H1 (cell line): ENCODE measurements around the gene JMJD8. TPM values are rescaled to one million over a fixed set of nuclear protein-coding genes. Genes with fewer than 3 reads are reported as not detected.

Experiments used
- CTCF ChIA-PET: fragments of 300-600 bp; sonication (Branson Sonifier 250); formaldehyde crosslinking; loops from one replicate; lab custom pipeline; 2021; ENCODE audit not compliant: partially characterized antibody; lab: Charles Lee
- POLR2A ChIA-PET: fragments of 300-600 bp; sonication (Branson Sonifier 250); formaldehyde crosslinking; loops from one replicate; lab custom pipeline; 2021; ENCODE audit warnings: inconsistent platforms; ENCODE audit not compliant: partially characterized antibody; lab: Charles Lee
- DNase-seq, 2 experiments: peaks; one replicate each; pipeline versions ENCODE4 v3.0.0 to v3.0.0-alpha.2; 2010 to 2022; ENCODE audit warnings: low spot score in 2 of 2, low read depth in 1 of 2, mixed read lengths in 1 of 2
- FAIRE-seq: peaks from 2 replicates; lab custom pipeline; 2011; peaks lifted over from hg19 to GRCh38; lab: Jason Lieb, UNC
- H2AFZ ChIP-seq: 2 replicates; pipeline ENCODE4 v1.8.1; 2012; ENCODE audit warnings: low read length, inconsistent platforms
- H2AK5ac ChIP-seq: 2 replicates; pipeline ENCODE4 v1.6.1; 2013; ENCODE audit warnings: low read depth, low read length
- H2BK120ac ChIP-seq: replicated peaks from 2 replicates; pipeline ENCODE3; 2013; ENCODE audit warnings: low read depth, low read length, inconsistent platforms
- H2BK12ac ChIP-seq: 2 replicates; pipeline ENCODE4 v1.6.1; 2013; ENCODE audit warnings: low read depth, low read length
- H2BK15ac ChIP-seq: 2 replicates; pipeline ENCODE4 v1.6.1; 2013; ENCODE audit warnings: low read length
- H2BK20ac ChIP-seq: 2 replicates; pipeline ENCODE4 v1.6.1; 2013; ENCODE audit warnings: low read length
- H2BK5ac ChIP-seq: 2 replicates; pipeline ENCODE4 v1.6.1; 2013; ENCODE audit warnings: low read depth, low read length
- H3K14ac ChIP-seq: 2 replicates; pipeline ENCODE4 v1.6.1; 2013; ENCODE audit warnings: inconsistent platforms; ENCODE audit not compliant: insufficient read length
- H3K18ac ChIP-seq: 2 replicates; pipeline ENCODE4 v1.6.1; 2013; ENCODE audit warnings: low read length; ENCODE audit errors: extremely low read depth
- H3K23ac ChIP-seq: 2 replicates; pipeline ENCODE4 v1.6.1; 2013; ENCODE audit warnings: inconsistent platforms; ENCODE audit not compliant: insufficient read length
- H3K23me2 ChIP-seq: 2 replicates; pipeline ENCODE4 v1.6.1; 2013; ENCODE audit warnings: low read depth, low read length
- H3K27ac ChIP-seq: 2 replicates; pipeline ENCODE4 v1.6.1; 2011; ENCODE audit warnings: low read depth, low read length, inconsistent platforms
- H3K27me3 ChIP-seq, 4 experiments: replicated peaks in 1 of 4; 1 replicate in 1 of 4; 2 replicates in 3 of 4; pipeline versions ENCODE4 v1.6.1 to v1.8.1; 2011 to 2013; ENCODE audit warnings: low read length in 3 of 4, mild to moderate bottlenecking in 3 of 4, inconsistent platforms in 2 of 4, mixed read lengths in 2 of 4, moderate library complexity in 1 of 4; ENCODE audit not compliant: control insufficient read depth in 3 of 4, insufficient read depth in 3 of 4; ENCODE audit errors: extremely low read depth in 1 of 4
- H3K36me3 ChIP-seq, 4 experiments: 2 replicates each; pipeline versions ENCODE4 v1.6.1 to v1.8.1; 2011 to 2013; ENCODE audit warnings: mild to moderate bottlenecking in 4 of 4, low read length in 3 of 4, moderate library complexity in 2 of 4, control low read depth in 1 of 4, inconsistent platforms in 1 of 4; ENCODE audit not compliant: insufficient read depth in 4 of 4, control insufficient read depth in 2 of 4
- H3K4ac ChIP-seq: replicated peaks from 2 replicates; pipeline ENCODE3; 2013; ENCODE audit warnings: low read length, low read depth, mixed read lengths, inconsistent platforms; ENCODE audit not compliant: insufficient read length
- H3K4me1 ChIP-seq, 4 experiments: replicated peaks in 1 of 4; 1 replicate in 1 of 4; 2 replicates in 3 of 4; pipeline versions ENCODE4 v1.6.1 to v1.8.1; 2011 to 2013; ENCODE audit warnings: low read length in 3 of 4, inconsistent platforms in 2 of 4, mixed read lengths in 1 of 4; ENCODE audit not compliant: insufficient read depth in 4 of 4, control insufficient read depth in 3 of 4
- H3K4me2 ChIP-seq, 2 experiments: 2 replicates each; pipeline versions ENCODE4 v1.6.1 to v1.8.1; 2011 to 2013; ENCODE audit warnings: low read depth in 2 of 2, low read length in 2 of 2, control low read depth in 1 of 2, inconsistent platforms in 1 of 2, mild to moderate bottlenecking in 1 of 2; ENCODE audit not compliant: insufficient read depth in 1 of 2
- H3K4me3 ChIP-seq, 4 experiments: fragments of 200-600, 300-600 bp in 1 of 4; sonication (generic), shearing (Covaris generic), sonication (Bioruptor Twin) in 1 of 4; 2 replicates each; pipeline versions ENCODE4 v1.5.1 to v1.8.1; 2011 to 2016; ENCODE audit warnings: low read length in 4 of 4, low read depth in 3 of 4, control low read depth in 2 of 4, inconsistent platforms in 2 of 4, mild to moderate bottlenecking in 2 of 4, mixed read lengths in 1 of 4, moderate library complexity in 1 of 4; ENCODE audit not compliant: insufficient read depth in 2 of 4; ENCODE audit errors: extremely low read depth in 1 of 4
- H3K56ac ChIP-seq: replicated peaks from 2 replicates; pipeline ENCODE3; 2013; ENCODE audit warnings: low read depth, mild to moderate bottlenecking, mixed read lengths, low read length, inconsistent platforms; ENCODE audit not compliant: insufficient read length
- H3K79me1 ChIP-seq: 2 replicates; pipeline ENCODE4 v1.6.1; 2013; ENCODE audit warnings: low read depth, low read length, control low read depth
- H3K79me2 ChIP-seq, 2 experiments: 2 replicates each; pipeline versions ENCODE4 v1.6.1 to v1.8.1; 2012 to 2013; ENCODE audit warnings: low read length in 2 of 2, mild to moderate bottlenecking in 2 of 2, inconsistent platforms in 1 of 2; ENCODE audit not compliant: insufficient read depth in 2 of 2, control insufficient read depth in 1 of 2
- H3K9ac ChIP-seq, 4 experiments: replicated peaks in 1 of 4; 1 replicate in 1 of 4; 2 replicates in 3 of 4; pipeline versions ENCODE4 v1.6.1 to v1.8.1; 2011 to 2013; ENCODE audit warnings: low read depth in 3 of 4, low read length in 3 of 4, control low read depth in 2 of 4, mild to moderate bottlenecking in 2 of 4, moderate library complexity in 2 of 4, inconsistent platforms in 1 of 4; ENCODE audit errors: extremely low read depth in 1 of 4
- H3K9me3 ChIP-seq, 2 experiments: 2 replicates each; pipeline versions ENCODE4 v1.6.1 to v1.8.1; 2012 to 2013; ENCODE audit warnings: mild to moderate bottlenecking in 2 of 2, moderate library complexity in 2 of 2, control low read depth in 1 of 2, inconsistent platforms in 1 of 2, low read depth in 1 of 2, low read length in 1 of 2, mixed read lengths in 1 of 2; ENCODE audit not compliant: insufficient read depth in 2 of 2
- H4K20me1 ChIP-seq, 2 experiments: replicated peaks in 1 of 2; 2 replicates each; pipeline versions ENCODE3 to v1.8.1; 2011 to 2013; ENCODE audit warnings: inconsistent platforms in 2 of 2, low read length in 2 of 2, mild to moderate bottlenecking in 1 of 2; ENCODE audit not compliant: insufficient read depth in 2 of 2, control insufficient read depth in 1 of 2
- H4K5ac ChIP-seq: 2 replicates; pipeline ENCODE4 v1.6.1; 2013; ENCODE audit warnings: low read length, low read depth, mixed read lengths, inconsistent platforms; ENCODE audit not compliant: insufficient read length
- H4K8ac ChIP-seq: 2 replicates; pipeline ENCODE4 v1.8.0; 2013; ENCODE audit warnings: mild to moderate bottlenecking, moderate library complexity, low read length, inconsistent platforms; ENCODE audit not compliant: insufficient read depth; ENCODE audit errors: extremely low read depth
- H4K91ac ChIP-seq: replicated peaks from 2 replicates; pipeline ENCODE3; 2013; ENCODE audit warnings: low read length, mixed read lengths, inconsistent platforms; ENCODE audit not compliant: insufficient read length
- BRCA1 ChIP-seq: IDR thresholded peaks from 2 replicates; pipeline ENCODE4 v1.6.1; 2012; ENCODE audit warnings: low read depth, low read length, improper control_type of control experiment
- FOSL1 ChIP-seq: IDR thresholded peaks from 2 replicates; pipeline ENCODE4 v1.6.1; 2011; ENCODE audit warnings: mild to moderate bottlenecking, low read depth, low read length, moderate library complexity; ENCODE audit not compliant: insufficient read depth
- GABPA ChIP-seq: IDR thresholded peaks from 2 replicates; pipeline ENCODE4 v1.6.1; 2011; ENCODE audit warnings: mild to moderate bottlenecking, low read length, moderate library complexity, borderline replicate concordance; ENCODE audit not compliant: insufficient read depth
- GTF2F1 ChIP-seq: IDR thresholded peaks from 2 replicates; pipeline ENCODE4 v1.6.1; 2012; ENCODE audit warnings: low read depth, low read length, improper control_type of control experiment, borderline replicate concordance
- HDAC2 ChIP-seq, 2 experiments: fragments of 300-600 bp in 1 of 2; sonication (generic) in 1 of 2; IDR thresholded peaks; 2 replicates each; pipeline ENCODE4 v1.6.1; 2011 to 2012; ENCODE audit warnings: low read depth in 2 of 2, low read length in 2 of 2, mild to moderate bottlenecking in 2 of 2, moderate library complexity in 2 of 2, borderline replicate concordance in 1 of 2, inconsistent platforms in 1 of 2
- MAFK ChIP-seq: IDR thresholded peaks from 2 replicates; pipeline ENCODE4 v1.6.1; 2012; ENCODE audit warnings: low read depth, mild to moderate bottlenecking, improper control_type of control experiment, low read length
- MAX ChIP-seq: IDR thresholded peaks from 2 replicates; pipeline ENCODE4 v1.6.1; 2012; ENCODE audit warnings: inconsistent platforms
- PHF8 ChIP-seq: fragments of 200-600 bp; sonication (generic); conservative IDR thresholded peaks from 2 replicates; pipeline ENCODE4 v1.7.1; 2012; ENCODE audit warnings: low read depth, mild to moderate bottlenecking, inconsistent platforms, low read length, moderate library complexity
- SIN3A ChIP-seq, 2 experiments: IDR thresholded peaks in 1 of 2; conservative IDR thresholded peaks in 1 of 2; 2 replicates each; pipeline ENCODE4 v1.6.1; 2011 to 2012; ENCODE audit warnings: low read length in 2 of 2, improper control_type of control experiment in 1 of 2, low read depth in 1 of 2, mild to moderate bottlenecking in 1 of 2
- SIX5 ChIP-seq: IDR thresholded peaks from 2 replicates; pipeline ENCODE4 v1.6.1; 2011; ENCODE audit warnings: mild to moderate bottlenecking, low read depth, low read length
- TBP ChIP-seq: IDR thresholded peaks from 2 replicates; pipeline ENCODE4 v1.6.1; 2011; ENCODE audit warnings: low read depth, low read length, improper control_type of control experiment
- YY1 ChIP-seq: IDR thresholded peaks from 2 replicates; pipeline ENCODE4 v1.6.1; 2011; ENCODE audit warnings: low read depth, mild to moderate bottlenecking, low read length
- ZNF274 ChIP-seq: IDR thresholded peaks from 2 replicates; pipeline ENCODE4 v1.7.0; 2012; ENCODE audit warnings: low read length, borderline replicate concordance; ENCODE audit errors: extremely low read depth
- WGBS, 2 experiments: shearing (Covaris generic) in 1 of 2; methylation state at CpG; one replicate each; pipeline versions ENCODE4 v1.1.6 to v1.1.7; 2013 to 2015; ENCODE audit warnings: low lambda C conversion rate in 2 of 2, mixed read lengths in 2 of 2, inconsistent platforms in 1 of 2, low coverage in 1 of 2, missing lambda C conversion rate in 1 of 2; ENCODE audit not compliant: insufficient replicate concordance in 2 of 2, insufficient coverage in 1 of 2, insufficient read length in 1 of 2; ENCODE audit errors: extremely low coverage in 1 of 2, missing lambda C conversion rate in 1 of 2; 5-methylcytosine and 5-hydroxymethylcytosine counted together
- polyA plus RNA-seq, 7 experiments: library from polyadenylated mRNA; depleted of rRNA in 3 of 7; stranded (reverse) in 5 of 7; unstranded in 2 of 7; fragments of >200 nt in 5 of 7; fragments of 200-250 nt in 2 of 7; gene quantifications; 1 replicate in 5 of 7; 2 replicates in 1 of 7; 4 replicates in 1 of 7; pipeline versions ENCODE4 v1.2.1 to v1.2.3, GENCODE V29; 2011 to 2013; ENCODE audit warnings: missing spikeins in 2 of 7, mixed read lengths in 2 of 7
- total RNA-seq: library from RNA; stranded (reverse); fragmentation: NEBNext Ultra II Directional; extraction: Animal tissue kit (Norgen Biotek cat#: 25700); gene quantifications from 2 replicates; pipeline ENCODE4 v1.2.1, GENCODE V29; 2021

JMJD8 gene
- total and polyA plus RNA-seq, 2 of the 8 experiments (the other 6 are each of a cell fraction or from before 2014, with no cell fraction given) = 46.4 to 87.4 TPM

- H3K4me3 ChIP-seq = no peak overlapping the region
- peaks cover 2 to 4% of the 10 kb centered on the region in 2 experiments for H4K20me1 ChIP-seq
- no peaks in the 10 kb centered on the region for H3K9me3 ChIP-seq
- peaks cover 11% of the 10 kb centered on the region; the same call in 1 of the 2 replicates for H3K23me2 ChIP-seq
- no peak overlapping the region for H3K14ac ChIP-seq
- 0 out of 4 replicates have a peak overlapping the region, but pooled peaks of 1 of the 2 experiments have one; percentile 53 for H3K4me2 ChIP-seq
- H3K23ac ChIP-seq = no peak overlapping the region
- no peak overlapping the region for H3K18ac ChIP-seq
- H2BK15ac ChIP-seq = no peak overlapping the region
- no peak overlapping the region for H4K5ac ChIP-seq
- H3K4me1 ChIP-seq = peaks cover 0 to 23% (median 14%) of the 10 kb centered on the region in 4 experiments; a peak in 5 of 7 replicates
- H2AK5ac ChIP-seq = peak overlapping the region; percentile 75; the same call in 1 of the 2 replicates
- no peak overlapping the region for H3K27ac ChIP-seq
- H2BK12ac ChIP-seq = no peak overlapping the region
- H3K56ac ChIP-seq = no peak overlapping the region
- H3K4ac ChIP-seq = no peak overlapping the region
- no peaks in the 10 kb centered on the region for H3K79me2 ChIP-seq
- no peak for DNase-seq
- H3K9ac ChIP-seq = no peak overlapping the region
- POLR2A ChIA-PET = interaction anchor here (0.8 to 20.9 kb wide), 5 partner anchors 13 to 69 kb away, joined by 3 to 353 read pairs (median 4); partner anchors contain the start of genes ANTKMT, CCDC78, HAGHL and JMJD8
- no peak overlapping the region for H2AFZ ChIP-seq
- peak overlapping the region; percentile 17; the same call in 1 of the 2 replicates for H4K8ac ChIP-seq
- no peak overlapping the region for H4K91ac ChIP-seq
- CTCF ChIA-PET = interaction anchor here (0.8 to 33.4 kb wide), 7 partner anchors 11 to 168 kb away, joined by 3 to 977 read pairs (median 5); partner anchors contain the start of genes ANTKMT, CCDC78, CHTF18 and CIAO3
- no peaks in the 10 kb centered on the region for H3K36me3 ChIP-seq
- WGBS, 2 experiments = 88% methylated on average over 11 of the region's 11 CpGs; no CpG with 5 or more reads in 1 of the 2 experiments
- H2BK20ac ChIP-seq = no peak overlapping the region
- no peak overlapping the region for H2BK5ac ChIP-seq
- H2BK120ac ChIP-seq = no peak overlapping the region
- no peaks in the 10 kb centered on the region for H3K79me1 ChIP-seq
- H3K27me3 ChIP-seq = peaks cover 1 to 56% (median 29%) of the 10 kb centered on the region in 4 experiments
- FAIRE-seq = no peak
- TF ChIP-seq MAFK = no peak
- no peak for TF ChIP-seq PHF8
- no peak for TF ChIP-seq TBP
- TF ChIP-seq FOSL1 = no peak
- TF ChIP-seq GABPA = no peak
- no peak for TF ChIP-seq SIX5
- TF ChIP-seq HDAC2 (IDR thresholded peaks at IDR 0.05; ENCODE audit: borderline replicate concordance in 1 of 2, low read depth in 2 of 2, low read length in 2 of 2) = no peak
- no peak for TF ChIP-seq GTF2F1
- TF ChIP-seq SIN3A (conservative IDR thresholded peaks at IDR 0.05 in 1 of 2, IDR thresholded peaks at IDR 0.05 in 1 of 2; ENCODE audit: low read depth in 1 of 2, low read length in 2 of 2) = no peak
- no peak for TF ChIP-seq BRCA1
- no peak for TF ChIP-seq YY1
- no peak for TF ChIP-seq ZNF274
- no peak for TF ChIP-seq MAX
Measured at GRCh38 chr16:714079-714478, 29.9 kb upstream of the JMJD8 start.
